ENCODE results near the gene ELOVL7.

DNA sequence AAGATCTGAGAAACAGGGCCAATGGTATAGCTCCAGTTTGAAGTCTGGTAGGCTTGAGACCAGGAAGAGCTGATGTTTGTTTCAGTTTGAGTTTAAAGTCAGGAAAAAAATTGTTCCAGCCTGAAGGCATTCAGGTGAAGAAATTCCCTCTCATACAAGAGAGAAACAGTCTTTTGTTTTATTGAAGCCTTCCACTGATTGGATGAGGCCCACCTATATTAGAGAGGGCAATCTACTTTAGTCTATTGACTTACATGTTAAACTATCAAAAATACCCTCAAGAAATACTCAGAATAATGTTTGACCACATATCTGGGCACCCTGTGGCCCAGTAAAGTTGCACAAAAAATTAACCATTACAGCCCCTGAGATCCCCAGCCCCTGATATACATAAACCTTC, 138.9 kb downstream of the ELOVL7 start:
- TF ChIP-seq, protein P1, sequence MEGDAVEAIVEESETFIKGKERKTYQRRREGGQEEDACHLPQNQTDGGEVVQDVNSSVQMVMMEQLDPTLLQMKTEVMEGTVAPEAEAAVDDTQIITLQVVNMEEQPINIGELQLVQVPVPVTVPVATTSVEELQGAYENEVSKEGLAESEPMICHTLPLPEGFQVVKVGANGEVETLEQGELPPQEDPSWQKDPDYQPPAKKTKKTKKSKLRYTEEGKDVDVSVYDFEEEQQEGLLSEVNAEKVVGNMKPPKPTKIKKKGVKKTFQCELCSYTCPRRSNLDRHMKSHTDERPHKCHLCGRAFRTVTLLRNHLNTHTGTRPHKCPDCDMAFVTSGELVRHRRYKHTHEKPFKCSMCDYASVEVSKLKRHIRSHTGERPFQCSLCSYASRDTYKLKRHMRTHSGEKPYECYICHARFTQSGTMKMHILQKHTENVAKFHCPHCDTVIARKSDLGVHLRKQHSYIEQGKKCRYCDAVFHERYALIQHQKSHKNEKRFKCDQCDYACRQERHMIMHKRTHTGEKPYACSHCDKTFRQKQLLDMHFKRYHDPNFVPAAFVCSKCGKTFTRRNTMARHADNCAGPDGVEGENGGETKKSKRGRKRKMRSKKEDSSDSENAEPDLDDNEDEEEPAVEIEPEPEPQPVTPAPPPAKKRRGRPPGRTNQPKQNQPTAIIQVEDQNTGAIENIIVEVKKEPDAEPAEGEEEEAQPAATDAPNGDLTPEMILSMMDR (IDR thresholded peaks at IDR 0.05): no peak
- TF ChIP-seq POLR2A (IDR thresholded peaks at IDR 0.05): no peak
